HG02885 (cell line): Measurements from ENCODE around the gene RNU6-1.

ENCODE experiments used
- ATAC-seq: cut with Tn5 transposase; IDR thresholded peaks from one replicate; pipeline ENCODE4 v1.9.1; 2021; ENCODE audit warnings: mild to moderate bottlenecking; ENCODE audit not compliant: unreplicated experiment, poor library complexity

Gene RNU6-1

GRCh38 chr15:67805008-67805665, 34.7 kb downstream of the RNU6-1 start:
- no peak for ATAC-seq

GRCh38 chr15:67803996-67804843, 35.6 kb downstream of the RNU6-1 start:
- ATAC-seq: no peak

- ATAC-seq: no peak
Measured at GRCh38 chr15:67803299-67803698, 36.5 kb downstream of the RNU6-1 start.

GRCh38 chr15:67801926-67802914, 37.6 kb downstream of the RNU6-1 start:
- ATAC-seq: no peak

- no peak for ATAC-seq
Measured at GRCh38 chr15:67801142-67801541, 38.7 kb downstream of the RNU6-1 start.

GRCh38 chr15:67799801-67800205, 40.0 kb downstream of the RNU6-1 start:
- ATAC-seq: no peak

GRCh38 chr15:67796196-67797127, 43.4 kb downstream of the RNU6-1 start:
- no peak for ATAC-seq

GRCh38 chr15:67794832-67795574, 44.8 kb downstream of the RNU6-1 start:
- ATAC-seq: no peak

- no peak for ATAC-seq
Measured at GRCh38 chr15:67792250-67792942, 47.4 kb downstream of the RNU6-1 start.

GRCh38 chr15:67790610-67791319, 49.1 kb downstream of the RNU6-1 start:
- ATAC-seq: no peak
